GM21528 (cell line): ENCODE measurements around the gene HS2ST1.

Experiments used
- ATAC-seq: cut with Tn5 transposase; IDR thresholded peaks from one replicate; pipeline ENCODE4 v1.9.1; 2021; ENCODE audit warnings: mild to moderate bottlenecking, moderate library complexity; ENCODE audit not compliant: unreplicated experiment, low FRiP score

Gene HS2ST1

GRCh38 chr1:87103074-87103473 lies 188.6 kb downstream of the HS2ST1 start:
- no peak for ATAC-seq

- ATAC-seq: no peak
Observed at GRCh38 chr1:87104140-87104539, 189.7 kb downstream of the HS2ST1 start.

- ATAC-seq: no peak
Observed at GRCh38 chr1:87104945-87105344, 190.5 kb downstream of the HS2ST1 start.

- no peak for ATAC-seq
Observed at GRCh38 chr1:87106144-87106543, 191.7 kb downstream of the HS2ST1 start.

GRCh38 chr1:87106867-87107266 lies 192.4 kb downstream of the HS2ST1 start:
- ATAC-seq: no peak

GRCh38 chr1:87108228-87108627 lies 193.8 kb downstream of the HS2ST1 start:
- no peak for ATAC-seq

GRCh38 chr1:87108814-87109411 lies 194.5 kb downstream of the HS2ST1 start:
- no peak for ATAC-seq

- ATAC-seq: no peak
Observed at GRCh38 chr1:87111659-87112371, 197.4 kb downstream of the HS2ST1 start.

- ATAC-seq: no peak
Observed at GRCh38 chr1:87113313-87113712, 198.9 kb downstream of the HS2ST1 start.

GRCh38 chr1:87115317-87115890 lies 201.0 kb downstream of the HS2ST1 start:
- ATAC-seq: no peak

- ATAC-seq: no peak
Observed at GRCh38 chr1:87115891-87116290, 201.5 kb downstream of the HS2ST1 start.

- ATAC-seq: no peak
Observed at GRCh38 chr1:87117761-87118368, 203.4 kb downstream of the HS2ST1 start.

- no peak for ATAC-seq
Observed at GRCh38 chr1:87119541-87120140, 205.2 kb downstream of the HS2ST1 start.

- no peak for ATAC-seq
Observed at GRCh38 chr1:87120779-87121178, 206.3 kb downstream of the HS2ST1 start.

GRCh38 chr1:87121711-87122163 lies 207.3 kb downstream of the HS2ST1 start:
- ATAC-seq: no peak

- ATAC-seq: no peak
Observed at GRCh38 chr1:87122243-87122642, 207.8 kb downstream of the HS2ST1 start.

GRCh38 chr1:87123610-87124009 lies 209.2 kb downstream of the HS2ST1 start:
- no peak for ATAC-seq

- ATAC-seq: no peak
Observed at GRCh38 chr1:87126886-87127505, 212.6 kb downstream of the HS2ST1 start.

GRCh38 chr1:87127581-87127980 lies 213.1 kb downstream of the HS2ST1 start:
- ATAC-seq: no peak

- ATAC-seq: no peak
Observed at GRCh38 chr1:87129038-87129437, 214.6 kb downstream of the HS2ST1 start.

- no peak for ATAC-seq
Observed at GRCh38 chr1:87129606-87130005, 215.2 kb downstream of the HS2ST1 start.
